Measurements from ENCODE around the gene SHISA9.

The SHISA9 gene

DNA sequence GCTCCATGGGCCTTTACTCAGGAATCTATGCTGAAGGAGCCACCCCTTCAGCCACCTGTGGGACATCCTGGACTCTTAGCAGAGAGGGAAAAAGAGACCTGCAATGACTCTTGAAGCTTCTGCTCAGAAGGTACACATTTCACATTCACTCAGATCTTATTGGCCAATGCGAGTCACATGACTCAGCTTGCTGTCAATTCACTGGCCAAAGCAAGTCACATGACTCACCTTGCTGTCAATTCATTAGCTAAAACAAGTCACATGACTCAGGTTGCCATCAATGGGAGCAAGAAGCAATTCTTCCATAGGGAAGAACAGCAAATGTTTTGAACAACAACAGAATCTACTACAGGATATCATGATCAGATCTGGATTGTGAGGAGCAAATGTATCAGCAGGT lies 233.4 kb downstream of the SHISA9 start:
- DNase-seq = no peak

DNA sequence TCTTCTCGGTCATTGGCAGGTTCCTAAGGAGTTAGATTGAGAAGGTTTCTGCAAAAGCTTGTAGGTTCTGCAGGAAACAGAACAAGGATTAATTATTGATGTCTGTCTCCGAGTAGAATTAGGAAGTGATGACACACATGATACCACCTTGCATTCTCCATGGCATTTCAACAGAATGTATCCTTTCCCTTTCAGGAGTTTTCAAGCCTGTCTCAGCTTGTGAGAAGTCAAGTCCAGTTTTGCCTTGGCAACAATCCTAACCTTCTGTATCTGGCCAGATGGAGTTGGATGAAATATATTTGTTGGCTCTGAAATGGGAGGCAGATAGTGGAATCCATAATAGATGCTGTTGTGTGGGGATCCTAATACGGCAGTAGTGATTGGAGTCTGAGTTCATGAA lies 235.5 kb downstream of the SHISA9 start:
- DNase-seq = no peak

DNA sequence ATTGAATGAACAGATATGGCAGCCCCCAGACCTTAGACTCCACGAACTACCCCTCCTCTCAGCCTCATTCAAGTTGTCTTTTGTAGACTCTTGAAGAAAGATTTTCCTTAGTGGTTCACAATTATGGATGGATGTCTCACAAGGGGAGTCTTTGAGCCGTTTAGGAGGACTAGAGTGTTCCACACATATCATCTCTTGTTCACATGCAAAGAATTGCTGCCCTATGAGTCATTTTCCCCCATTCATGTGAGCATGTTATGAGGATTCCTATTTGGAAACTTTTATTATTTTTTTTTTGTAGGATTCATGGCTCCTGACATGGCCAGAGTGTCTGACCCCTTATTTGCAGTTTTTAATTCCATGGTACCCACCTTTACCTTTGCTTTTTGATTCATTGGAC lies 237.1 kb downstream of the SHISA9 start:
- DNase-seq = no peak

DNA sequence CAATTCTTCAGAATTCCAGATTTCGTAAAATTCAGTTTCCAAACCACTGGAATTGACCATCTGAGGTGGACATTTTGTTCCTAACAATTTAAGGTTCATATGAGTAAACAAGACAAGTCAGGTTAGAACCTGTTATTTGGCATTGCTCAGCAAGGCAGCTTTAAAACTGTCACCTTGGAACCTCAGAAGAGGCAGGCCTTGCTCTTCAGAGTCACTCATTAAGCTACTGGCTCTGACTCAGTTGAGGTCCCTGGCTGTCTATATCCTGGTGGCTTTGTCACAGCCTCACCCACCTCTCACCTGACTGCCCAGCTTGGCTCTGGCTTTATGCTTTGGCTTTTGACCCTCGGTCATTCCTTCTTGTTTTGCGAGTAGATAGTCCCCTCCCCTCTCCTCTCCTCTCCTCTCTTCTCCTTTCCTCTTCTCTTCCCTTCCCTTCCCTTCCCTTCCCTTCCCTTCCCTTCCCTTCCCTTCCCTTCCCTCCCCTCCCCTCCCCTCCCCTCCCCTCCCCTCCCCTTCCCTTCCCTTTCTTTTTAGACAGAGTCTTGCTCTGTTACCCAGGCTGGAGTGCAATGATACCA lies 238.4 kb downstream of the SHISA9 start:
- DNase-seq = no peak

DNA sequence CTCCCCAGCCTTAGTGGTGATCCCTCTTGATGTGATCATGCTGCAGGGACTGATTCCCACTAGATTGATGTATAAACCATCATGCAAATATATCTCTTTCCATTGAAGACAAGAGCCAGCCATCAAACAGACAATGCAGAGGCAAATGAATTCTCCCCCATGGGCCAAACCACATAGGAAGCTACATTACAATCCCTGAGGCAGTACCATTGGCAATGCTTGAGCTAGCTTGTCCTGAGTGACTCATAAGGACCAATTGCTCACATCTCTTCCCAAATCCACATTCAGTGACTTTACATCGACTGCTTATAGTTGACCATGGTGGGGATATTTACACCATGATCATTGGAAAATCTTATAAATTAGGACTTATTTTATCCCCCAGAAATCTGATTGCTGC lies 242.2 kb downstream of the SHISA9 start:
- no peak for DNase-seq

DNA sequence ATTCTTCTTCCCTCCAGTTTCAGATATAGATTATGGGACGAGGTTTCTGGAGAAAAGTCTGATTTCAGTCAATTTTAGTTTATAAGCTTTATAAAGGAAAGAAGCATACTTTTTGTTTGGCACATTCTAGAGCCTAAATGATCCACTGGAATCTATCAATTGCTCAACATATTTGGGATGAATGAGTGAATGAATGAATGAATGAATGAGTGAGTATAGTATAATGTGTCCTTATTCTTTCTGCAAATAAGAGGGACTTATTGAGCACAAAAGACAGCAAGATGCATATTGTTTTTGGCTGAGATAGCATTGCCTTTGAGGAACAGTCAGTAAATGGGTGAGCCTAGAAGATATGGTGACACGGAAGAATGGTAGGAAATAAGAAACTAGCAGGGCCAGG lies 245.4 kb downstream of the SHISA9 start:
- DNase-seq = no peak

DNA sequence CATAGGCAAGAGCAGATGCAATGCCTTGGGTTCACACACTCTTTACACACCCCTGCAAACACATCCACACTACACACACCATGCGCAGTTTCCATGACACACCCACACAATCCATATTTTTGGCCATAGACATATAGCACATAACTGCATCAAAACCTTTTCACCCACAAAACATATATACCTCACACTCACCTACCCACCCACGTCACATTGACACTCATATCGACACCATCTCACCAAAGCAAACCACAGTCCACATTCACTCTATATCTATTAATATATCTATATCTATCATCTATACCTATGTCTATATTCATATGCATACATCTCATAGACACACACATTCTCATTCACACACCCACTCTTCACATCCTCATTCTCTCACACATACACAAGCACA lies 246.9 kb downstream of the SHISA9 start:
- no peak for DNase-seq

DNA sequence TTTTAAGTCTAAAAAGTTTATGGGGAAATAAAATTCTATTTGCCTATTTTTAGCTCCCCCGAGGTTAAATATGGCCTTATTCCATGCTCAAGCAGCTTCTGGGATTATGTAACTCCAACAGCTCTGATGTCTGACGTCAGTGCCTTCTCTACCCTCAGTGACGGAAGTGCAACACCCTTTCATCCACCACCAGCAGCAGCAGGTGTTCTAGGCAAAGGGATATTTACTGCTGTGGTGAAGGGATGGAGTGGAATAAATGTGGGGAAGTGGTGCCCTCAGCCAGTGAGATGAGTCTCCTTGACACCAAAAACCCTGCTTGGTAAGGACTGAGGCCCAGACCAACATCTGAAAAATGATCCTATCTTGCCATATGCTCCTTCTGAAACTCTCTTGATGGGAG lies 247.4 kb downstream of the SHISA9 start:
- no peak for DNase-seq

DNA sequence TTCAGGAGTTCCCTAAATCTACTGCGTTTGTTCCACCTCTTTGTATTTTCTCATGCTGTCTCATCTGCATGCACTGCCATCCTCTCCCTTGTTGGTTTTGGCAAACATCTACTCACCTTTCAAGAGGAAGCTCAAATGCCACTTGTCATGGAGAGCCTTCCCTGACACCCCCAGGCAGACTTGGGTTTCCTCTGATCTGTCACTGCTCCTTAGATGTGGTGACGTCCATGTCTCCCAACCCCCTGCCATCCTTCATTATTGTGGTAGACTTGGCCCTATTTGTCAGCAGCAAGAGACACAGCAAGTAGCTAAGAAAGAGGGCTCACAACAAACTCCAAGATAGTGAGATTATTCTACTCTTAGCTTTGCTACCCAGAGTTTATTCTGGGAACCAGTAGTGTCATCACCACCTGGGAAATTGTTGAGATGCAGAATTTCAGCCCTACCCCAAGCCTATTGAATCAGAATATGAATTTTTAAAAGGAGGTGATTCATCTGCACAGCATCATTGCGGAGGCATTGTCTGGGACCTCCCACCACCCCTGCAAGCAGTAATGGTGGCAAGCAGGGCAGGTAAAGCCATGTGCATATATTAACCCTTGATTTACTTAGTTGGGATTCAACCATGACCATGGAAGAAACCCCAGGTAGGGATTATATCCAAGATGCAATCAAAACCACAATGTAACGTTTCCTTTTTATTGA lies 248.9 kb downstream of the SHISA9 start:
- no peak for DNase-seq

DNA sequence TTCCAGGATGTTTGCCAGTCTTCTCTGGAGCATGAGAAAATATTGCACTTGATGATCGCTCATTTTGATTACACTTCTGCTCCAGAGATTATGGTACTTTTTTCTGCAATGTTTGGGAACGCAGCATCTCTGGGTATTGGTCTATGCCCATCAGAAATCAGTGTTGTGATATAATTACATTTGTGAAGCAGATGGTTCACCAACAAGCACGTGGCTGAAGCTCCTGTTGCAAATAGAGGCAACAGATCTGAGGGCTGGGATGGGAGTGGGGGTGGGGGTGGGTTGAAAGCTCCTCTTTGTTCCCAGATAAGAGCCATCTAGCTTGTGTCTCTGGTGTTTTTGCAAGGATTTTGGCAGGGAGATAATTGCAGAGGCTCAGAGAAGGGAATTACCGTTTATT lies 252.3 kb downstream of the SHISA9 start:
- no peak for DNase-seq

DNA sequence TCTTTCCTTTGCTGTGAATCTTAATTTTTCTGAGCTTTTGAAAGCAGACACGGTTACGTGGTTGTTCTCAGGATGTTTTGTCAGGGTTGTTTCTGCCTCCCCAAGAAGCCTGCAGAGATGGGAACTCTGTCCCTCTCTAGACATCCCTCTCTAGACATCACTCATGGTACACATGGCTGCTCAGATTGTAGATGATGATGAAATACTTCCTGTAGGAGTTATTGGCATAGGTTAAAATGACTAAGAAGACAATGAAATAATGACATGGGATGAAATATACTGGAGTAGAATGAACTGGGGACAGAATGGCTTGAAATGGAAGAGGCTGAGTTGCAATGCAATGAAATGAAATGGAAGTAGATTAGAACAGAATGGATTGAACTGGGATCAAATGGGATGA lies 253.4 kb downstream of the SHISA9 start:
- DNase-seq = no peak

DNA sequence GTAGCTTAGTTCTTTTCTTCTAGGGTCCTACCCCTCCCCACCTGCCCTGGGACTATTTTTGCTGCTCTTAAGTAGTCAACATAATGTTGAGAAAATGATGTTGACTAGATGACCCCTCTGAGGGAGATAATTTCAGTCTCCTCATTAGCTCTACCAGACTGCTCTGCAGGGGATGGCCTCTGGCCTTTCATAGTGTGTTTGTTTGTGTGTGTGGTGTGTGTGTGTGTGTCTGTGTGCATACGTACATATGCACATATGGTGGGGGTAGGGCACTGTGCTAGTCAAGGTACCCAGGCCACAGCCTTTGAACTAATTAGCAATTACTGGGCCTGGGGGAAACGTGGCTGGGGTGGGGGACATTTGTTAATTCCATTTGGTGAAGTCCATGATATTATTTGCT lies 254.0 kb downstream of the SHISA9 start:
- DNase-seq = no peak

DNA sequence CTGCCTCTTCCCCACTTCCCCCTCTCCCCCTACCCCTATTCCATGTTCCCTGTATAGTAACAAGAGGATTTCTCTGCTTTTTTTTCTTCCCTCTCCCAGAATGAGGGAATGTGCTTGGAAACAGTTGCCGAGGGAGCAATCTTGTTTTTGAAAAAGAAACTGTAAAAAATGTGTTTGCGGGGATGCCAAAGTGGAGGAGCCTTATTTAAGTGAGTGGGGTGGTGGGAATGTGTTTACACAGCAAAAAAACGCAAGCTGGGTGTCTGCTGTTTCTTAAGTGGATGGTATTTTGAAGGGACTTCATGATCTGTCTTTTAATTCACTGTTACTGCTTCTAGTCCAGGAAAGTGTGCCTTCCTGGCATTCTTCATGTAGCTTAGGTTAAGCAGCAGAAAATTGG lies 254.4 kb downstream of the SHISA9 start:
- no peak for DNase-seq

DNA sequence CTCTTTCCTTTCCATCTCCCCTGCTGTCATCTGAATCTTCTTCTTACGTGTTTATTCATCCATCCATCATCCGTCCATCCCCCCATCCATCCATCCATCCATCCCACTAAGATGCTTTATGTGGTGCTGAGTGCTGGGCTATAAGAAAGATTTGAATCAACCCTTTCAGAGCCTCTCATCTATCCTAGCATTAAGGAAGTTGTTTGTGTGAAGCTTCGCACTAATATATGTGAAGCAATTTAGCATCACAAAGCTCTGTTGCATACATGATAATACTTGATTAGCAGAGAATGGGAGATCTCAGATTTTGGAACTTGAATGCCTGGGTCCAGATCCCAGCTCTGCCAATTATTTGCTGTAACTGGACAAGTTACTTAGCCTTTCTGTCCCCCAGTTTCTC lies 255.7 kb downstream of the SHISA9 start:
- DNase-seq = no peak

DNA sequence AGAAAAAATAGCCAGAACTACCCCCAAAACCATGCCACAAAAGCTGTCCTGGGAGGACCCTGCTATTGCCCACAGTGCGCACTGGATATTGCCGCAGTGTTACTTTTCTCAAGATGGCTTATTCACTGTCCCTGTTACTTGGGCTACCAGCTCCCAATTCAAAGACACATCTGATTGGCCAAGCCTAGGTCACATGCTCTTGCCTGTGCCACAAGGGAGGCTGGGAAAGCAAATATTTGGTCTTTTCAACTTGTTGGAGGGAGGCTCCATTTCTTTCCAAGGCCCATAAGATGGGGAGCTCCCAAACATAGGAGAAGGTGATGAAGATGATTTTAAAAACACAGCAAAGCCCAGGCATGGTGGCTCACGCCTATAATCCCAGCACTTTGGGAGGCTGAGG lies 257.0 kb downstream of the SHISA9 start:
- no peak for DNase-seq

DNA sequence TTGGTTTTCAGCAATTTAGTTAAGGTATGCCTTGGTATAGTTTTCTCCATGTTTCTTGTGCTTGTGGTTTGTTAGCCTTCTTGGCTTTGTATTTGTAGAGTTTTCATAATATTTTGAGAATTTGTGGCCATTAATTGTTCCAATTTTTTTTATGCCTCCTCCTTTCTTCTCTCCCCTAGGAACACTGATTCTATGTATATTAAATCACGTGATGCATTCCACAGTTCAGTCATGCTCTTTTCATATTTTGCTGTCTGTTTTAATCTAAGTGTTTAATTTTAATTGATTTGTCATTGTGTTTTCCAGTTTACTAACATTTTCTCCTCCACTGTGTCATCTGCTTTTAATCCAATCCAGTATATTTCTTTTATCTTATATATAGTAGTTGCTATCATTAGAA lies 263.6 kb downstream of the SHISA9 start:
- no peak for DNase-seq

DNA sequence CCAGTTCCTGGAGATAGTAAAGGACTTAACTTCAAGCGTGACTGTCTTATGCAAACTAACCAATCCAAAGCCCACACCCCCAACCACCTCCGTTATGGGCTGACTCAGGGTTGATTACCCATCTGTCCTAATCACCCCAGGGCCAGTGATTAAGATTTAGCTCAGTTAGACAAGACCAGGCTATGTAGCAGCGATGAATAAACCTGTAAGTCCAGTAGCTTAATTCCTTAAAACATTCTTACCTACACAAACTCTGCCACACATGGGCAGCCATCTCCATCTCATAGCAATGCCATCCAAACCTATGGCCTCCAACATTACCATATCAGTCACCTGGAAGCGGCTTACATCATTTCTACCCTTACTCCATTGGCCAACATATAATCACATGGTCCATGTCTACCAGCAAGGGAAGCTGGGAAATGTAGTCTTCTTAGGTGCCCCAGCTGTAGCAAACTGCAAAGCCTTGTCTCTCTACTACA lies 266.7 kb downstream of the SHISA9 start:
- no peak for DNase-seq

DNA sequence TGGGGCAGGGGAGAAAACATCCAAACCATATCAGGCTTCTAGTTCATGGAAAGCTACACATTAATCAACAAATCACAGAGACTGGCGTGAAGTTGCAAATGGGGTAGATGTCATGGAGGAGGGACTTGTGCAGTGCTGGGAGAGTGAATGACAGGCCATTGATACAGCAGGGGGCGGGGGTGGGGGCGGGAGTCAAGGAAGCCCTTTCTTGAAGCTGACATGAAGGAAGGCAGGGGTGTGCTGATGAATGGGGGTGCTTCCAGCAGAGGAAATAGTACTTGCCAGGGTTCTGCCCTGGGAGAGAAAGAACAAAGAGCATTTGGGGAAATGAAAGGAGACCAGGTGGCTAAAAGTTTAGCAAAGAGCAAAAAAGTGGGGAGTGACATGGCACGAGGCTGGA lies 269.9 kb downstream of the SHISA9 start:
- no peak for DNase-seq

DNA sequence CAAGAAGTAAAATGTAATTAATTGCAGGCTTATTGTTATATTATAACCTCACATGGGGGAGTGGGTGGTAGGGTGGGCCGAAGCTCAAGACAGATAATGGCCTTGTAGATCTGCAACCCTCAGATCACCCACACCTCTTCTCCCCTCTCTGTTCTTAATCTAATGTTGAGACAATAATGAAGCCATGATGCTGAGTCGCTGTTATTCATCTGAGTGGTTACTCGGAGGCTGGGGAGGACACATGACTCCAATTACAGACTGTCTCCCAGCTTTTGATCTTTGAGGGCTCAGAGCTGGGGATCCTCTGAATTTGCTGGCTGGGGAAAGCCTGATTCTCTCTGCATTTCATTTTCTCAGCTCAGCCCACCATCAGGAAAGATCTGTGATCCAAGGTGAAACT lies 275.3 kb downstream of the SHISA9 start:
- DNase-seq = no peak

DNA sequence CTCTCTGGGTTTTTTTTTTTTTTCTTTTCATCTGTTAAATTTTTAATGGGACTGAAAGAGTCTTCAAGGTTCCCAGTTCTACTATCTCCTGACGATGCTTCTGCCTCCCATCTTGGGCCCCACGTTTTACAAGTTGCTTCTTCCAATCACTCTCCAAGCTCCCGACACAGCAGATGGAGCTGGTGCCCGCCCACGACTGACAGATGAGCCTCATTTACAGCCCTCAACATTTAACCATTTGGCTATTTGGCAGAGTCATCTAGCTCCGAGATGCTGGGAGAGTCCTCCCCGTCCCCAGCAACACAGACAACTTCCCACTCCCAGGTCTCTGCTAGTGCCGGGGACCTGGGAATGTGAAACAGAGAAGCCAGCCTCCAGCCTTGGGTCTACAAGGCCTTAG lies 276.9 kb downstream of the SHISA9 start:
- no peak for DNase-seq

DNA sequence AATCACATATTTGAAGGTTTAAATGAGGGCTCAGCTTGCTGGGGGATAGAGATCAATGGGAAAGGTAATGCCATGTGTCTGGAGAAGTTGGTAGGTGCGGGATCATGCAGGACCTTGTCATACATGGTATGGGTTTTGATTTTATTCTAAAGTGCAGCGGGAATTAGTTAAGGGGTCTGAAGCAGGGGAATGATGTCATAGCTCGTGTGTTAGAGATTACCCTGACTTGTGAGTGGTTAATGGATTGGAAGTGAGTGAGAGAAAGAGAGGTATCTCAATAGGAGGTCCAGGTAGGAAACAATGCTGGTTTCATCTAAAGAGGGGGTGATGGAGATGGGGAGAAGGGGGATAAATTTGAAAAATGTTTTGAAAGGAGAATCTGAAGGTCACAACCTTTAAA lies 280.0 kb downstream of the SHISA9 start:
- no peak for DNase-seq

DNA sequence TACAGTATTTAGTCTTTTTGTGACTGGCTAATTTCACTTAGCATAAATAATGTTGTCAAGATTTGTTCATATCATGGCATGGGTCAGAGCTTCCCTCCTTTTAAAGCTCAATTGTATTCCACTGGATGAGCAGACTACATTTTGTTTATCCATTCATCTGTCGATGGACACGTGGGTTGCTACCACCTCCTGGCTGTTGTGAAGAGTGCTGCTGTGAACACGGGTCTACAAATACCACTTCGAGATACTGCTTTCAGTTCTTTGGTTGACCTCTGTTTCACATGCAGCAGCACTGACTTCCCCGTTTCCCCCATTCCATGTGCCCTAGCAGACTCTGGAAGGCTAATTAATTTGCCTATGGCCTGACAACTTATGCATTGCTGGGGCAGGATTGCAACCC lies 285.4 kb downstream of the SHISA9 start:
- no peak for DNase-seq

DNA sequence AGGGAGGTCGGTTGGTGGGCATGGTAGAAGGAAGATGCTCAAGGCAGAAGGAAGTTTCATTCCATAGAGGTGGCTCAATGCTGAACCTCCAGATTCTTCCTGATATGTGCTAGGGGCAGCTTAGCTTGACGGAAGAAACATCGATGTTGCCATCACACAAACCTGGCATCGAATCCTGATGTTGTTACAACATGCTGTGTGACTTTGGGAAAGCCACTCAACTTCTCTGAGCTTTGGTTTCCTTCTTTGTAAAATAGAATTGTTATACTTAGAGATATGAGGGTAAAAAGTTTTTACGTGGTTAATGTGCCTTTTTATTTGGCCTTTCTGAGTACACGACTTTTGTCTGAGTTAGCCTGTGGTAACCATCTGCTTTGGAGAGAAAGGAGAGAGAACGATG lies 287.9 kb downstream of the SHISA9 start:
- no peak for DNase-seq

DNA sequence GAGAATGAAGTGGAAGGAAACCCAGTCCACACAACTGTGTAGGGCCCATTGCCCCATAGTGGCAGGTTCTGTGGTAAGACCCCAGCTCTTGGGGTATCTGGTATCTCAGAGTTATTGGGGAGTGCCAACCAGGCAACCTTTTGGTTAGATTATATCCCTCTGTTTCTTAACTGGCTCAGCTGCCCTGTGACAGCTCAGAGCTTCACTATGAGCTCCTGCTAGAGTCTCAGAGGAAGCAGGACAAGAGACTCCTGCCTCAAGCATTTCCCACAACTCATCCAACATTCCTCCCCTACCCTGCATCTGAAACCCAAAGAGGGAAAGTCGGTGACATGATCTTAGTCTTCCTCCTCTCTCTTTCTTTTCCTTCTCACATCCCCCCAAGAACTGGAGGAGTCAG lies 292.3 kb downstream of the SHISA9 start:
- no peak for DNase-seq

DNA sequence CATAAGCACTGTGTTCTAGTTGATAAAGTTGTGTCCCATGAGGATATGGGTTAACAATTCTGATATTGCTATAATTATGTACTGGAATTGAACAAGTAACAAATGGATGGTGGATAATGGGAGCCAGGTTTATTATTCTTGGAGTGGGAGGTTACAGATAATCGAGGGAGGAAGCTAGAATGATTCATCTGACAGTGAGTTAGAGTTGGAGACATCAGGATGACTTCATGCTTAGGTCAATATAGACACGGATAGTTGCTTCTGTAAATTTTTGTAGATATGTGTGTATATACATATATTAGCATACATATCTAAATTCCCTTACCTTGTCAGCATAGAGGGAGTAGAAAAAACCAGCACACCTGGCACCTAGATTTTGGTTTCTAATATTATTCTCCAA lies 293.4 kb downstream of the SHISA9 start:
- no peak for DNase-seq
